Stimulated activated CD4-positive, alpha-beta T cell treated with anti-CD3 and anti-CD28 coated beads, Interleukin-12 subunit alpha, Interleukin-12 subunit beta, amount 100 ng/mL, for 4 hours (primary cell): ENCODE results near the gene SEC23B.

Experiments used
- DNase-seq: peaks from one replicate; pipeline ENCODE4 v3.0.0-alpha.2; 2020

SEC23B gene

DNA sequence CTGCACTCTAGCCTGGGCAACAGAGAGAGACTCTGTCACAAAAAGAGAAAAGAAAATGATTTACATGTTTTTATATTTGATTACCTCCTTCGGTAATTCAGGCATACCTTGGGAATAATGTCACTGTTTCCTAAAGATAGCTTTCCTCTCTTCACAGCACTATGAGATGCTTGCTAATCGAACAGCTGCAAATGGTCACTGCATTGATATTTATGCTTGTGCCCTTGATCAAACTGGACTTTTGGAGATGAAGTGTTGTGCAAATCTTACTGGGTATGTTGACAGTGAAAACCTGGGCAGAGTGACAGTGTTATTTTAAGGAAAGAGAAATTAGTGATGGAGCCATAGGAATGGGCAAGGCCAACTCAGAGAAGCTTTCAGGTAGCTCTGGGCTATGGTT, 19.6 kb downstream of the SEC23B start:
- no peak for DNase-seq

DNA sequence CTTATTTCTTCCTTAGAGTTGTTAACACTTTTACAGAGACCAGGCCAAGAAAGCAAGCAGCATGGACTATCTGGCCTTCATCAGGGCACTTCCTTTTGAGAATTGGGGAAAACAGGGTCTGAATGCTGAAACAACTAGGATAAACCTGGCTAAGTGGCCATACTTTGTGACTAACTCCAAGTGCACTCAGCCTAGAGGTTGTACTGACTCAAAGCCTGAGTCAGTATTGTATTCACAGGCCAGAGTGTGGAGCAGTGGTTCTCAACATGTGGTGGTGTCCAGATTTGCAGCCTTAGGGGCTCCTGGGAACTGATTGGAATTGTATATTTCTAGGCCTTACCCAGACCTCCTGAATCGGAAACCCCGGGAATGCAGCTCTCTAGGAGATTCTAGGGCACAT, 20.1 kb downstream of the SEC23B start:
- no peak for DNase-seq

DNA sequence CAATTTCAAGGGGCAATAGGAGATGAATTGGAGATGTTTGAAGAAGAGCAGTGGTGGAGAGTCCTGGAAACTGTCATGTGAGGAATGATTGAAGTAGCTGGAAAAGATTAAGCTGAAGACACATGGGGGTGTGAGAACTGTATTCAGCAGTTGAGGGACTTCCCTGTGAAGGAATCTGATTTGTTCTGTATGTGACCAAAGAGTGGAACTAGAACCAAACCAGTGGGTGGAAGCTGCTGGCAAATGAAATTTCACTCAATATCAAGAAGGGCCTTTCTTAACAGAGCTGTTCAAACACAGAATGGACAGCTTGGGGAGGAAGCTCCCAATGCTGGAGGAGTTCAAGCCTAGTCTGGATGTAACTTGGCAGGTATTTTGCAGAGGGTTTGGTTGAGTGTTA, 21.3 kb downstream of the SEC23B start:
- DNase-seq, result no peak

DNA sequence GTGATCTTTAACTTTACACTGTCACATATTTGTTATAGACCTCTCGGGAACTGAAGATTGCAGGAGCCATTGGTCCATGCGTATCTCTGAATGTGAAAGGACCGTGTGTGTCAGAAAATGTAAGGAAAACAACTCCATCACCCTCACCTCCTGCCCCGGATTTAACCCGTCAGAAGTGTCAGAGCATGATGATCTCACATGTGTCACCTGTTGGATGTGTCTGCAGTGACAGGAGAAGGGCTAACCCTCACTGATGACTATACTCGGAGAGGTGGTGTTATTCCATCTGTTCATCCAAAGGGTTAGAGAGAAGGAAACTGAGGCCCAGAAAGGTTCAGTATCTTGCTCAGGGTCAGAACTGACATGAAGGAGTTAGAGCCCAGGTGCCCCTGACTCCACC, 24.9 kb downstream of the SEC23B start:
- DNase-seq, result no peak

GRCh38 chr20:18533491-18533890, 25.8 kb downstream of the SEC23B start:
- DNase-seq, result no peak

DNA sequence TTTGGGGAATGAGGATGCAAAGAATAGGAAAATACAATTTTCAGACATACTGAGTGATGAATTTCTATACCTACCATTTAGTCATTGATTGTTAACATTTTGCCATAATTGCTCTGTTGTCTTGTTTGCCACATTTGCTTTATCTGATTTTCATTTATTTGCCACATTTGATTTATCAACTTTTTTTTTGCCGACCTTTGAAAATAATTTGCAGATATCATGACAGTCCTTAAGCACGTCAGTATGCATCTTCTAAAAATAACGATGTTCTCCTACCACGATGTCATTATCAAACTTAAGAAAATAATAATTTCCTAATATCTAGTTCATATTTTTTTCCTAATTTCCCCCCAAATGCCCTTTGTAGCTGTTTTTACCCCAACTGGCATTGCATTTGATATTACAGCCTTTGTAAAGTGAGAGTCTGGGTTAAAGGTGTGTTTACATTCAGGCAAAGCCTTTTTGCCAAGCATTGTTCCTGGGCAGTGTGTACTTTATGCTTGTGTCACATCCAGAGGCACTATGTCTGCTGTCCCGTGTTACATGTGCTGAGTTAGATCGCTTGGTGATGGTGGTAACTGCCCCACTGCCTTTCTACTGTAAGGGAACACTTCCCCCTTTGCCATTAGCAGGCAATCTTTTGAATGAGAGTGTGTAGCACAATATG, 26.4 kb downstream of the SEC23B start:
- no peak for DNase-seq

DNA sequence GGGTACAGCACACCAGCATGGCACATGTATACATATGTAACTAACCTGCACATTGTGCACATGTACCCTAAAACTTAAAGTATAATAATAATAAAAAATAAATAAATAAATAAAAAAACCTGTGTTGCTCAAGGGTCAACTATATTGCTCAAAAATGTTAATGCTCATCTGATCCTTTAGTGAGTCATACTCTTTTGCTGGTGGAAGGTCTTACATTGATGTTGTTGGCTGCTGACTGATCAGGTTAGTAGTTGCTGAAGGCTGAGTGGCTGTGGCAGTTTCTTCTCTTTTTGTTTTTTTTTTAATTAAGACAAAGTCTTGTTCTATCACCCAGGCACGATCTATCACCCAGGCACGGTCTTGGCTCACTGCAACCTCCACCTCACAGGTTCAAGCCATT, 29.9 kb downstream of the SEC23B start:
- DNase-seq, result no peak

- no peak for DNase-seq
Measured at GRCh38 chr20:18541741-18542140, 34.0 kb downstream of the SEC23B start.

- no peak for DNase-seq
Measured at GRCh38 chr20:18543216-18543615, 35.5 kb downstream of the SEC23B start.

DNA sequence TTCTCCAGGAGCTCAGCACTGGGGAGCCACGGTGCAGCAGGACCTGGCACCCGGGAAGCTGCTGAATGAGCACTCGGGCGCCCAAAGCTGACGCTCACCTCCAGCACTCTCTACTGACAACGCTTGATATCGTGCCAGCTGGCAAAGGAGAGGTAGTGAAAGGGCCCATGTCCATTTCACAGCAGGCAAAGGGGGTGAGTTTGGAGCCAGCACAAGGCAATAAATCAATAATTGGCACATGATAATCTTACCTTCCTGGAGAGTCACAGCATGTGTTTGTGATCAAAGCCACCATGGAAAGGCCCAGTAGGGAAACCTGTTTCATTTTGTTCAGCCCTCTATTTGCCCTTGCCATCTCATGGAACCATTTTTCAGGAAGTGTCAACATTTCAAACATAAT, 36.2 kb downstream of the SEC23B start:
- DNase-seq, result no peak

DNA sequence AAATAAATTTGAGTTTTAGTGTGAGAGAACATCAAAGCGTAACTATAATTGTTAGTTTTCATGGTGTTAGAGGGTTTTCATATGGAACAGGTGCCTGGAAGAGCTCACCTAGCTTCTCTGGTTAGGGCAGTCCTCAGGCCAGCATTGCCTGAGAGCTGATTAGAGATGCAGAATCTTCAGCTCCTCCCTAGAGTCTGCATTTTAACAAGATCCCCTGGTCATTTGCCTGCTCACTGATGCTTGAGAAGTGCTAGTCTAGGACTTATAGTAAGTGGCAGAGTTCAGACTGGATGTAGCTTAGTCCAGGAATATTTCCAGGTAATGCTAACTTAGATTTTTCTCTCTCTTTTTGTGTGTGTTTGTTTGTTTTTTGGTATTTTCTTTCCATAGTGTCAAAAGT, 37.8 kb downstream of the SEC23B start:
- no peak for DNase-seq

DNA sequence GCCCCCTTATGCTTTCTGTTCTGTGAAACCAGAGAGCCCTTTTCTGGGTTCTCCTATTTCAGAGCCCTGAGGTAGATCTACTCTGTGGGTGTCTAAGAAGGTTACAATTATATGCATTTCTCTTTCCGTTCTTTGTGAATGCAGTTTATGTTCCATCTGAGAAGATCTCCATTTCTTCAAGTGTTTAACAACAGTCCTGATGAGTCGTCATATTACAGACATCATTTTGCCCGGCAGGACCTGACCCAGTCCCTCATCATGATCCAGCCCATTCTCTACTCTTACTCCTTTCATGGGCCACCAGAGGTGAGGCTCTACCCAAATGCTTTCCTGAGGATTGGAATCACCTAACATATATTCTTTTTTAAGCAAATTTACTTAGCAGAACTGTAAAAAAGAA, 40.7 kb downstream of the SEC23B start:
- DNase-seq, result no peak

DNA sequence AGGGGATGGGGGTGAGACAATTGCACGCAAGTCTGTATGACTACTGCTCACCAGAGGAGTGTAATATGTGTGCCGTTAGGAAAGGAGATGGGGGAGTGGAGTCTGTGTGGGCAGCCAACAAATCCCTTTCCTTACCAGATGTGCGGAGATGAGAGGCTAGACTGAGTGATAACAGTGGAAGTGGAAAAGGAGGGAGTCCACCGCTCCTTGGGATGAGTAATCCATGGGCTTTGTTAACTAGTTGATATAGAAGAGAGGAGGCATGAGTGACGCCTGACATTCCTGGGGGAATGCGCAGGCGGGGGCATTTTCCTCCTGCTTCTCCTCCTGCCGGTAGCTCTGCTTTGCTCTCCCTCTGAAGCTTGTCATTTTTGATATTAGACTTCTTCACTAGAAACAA, 46.0 kb downstream of the SEC23B start:
- DNase-seq, result no peak

DNA sequence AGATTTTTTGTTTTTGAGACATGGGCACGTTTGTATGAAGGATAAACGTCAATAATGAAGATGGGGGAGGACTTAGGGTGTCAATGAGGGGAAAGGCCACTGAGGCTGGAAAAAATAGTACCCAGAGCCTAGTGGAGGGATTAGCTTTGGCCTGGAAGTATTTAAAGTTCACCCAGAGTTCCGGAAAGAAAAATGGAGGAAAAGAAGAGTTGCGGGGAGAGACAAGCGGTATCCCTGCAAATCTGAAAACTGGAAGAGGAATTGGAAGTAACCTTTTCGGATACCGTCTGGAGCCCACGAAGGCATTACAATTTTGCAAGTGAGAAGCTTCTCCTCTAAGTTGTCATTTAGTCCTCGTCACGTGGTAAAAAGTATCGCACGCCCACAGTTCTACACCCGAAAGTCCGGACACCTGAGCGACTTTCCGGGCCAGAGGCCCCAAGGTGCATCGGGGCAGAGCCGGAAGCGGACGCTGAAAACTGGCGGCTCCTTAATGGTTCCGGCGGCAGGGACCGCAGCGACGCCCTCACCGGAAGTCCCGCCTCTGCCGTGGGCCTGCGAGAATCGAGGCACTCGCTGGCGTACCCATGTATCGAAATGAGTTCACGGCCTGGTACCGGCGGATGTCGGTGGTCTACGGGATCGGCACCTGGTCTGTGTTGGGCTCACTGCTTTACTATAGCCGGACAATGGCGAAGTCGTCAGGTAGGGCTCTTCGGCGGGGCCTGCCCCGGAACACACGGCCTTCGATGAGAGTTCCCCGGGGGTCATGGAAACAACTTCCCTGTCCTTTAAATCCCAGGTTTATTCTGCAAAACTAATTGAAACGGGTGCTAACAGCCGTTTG, 59.4 kb downstream of the SEC23B start, which contains the start of gene SMIM26:
TSS of gene SMIM26 (plus strand) at position 541 of the 847 bp plus-strand sequence. CDS start at position 588, 47 bp downstream.
- peak; percentile 94 for DNase-seq

- no peak for DNase-seq
Measured at GRCh38 chr20:18567739-18568091, 60.0 kb downstream of the SEC23B start.

GRCh38 chr20:18571009-18571408, 63.3 kb downstream of the SEC23B start:
- no peak for DNase-seq

DNA sequence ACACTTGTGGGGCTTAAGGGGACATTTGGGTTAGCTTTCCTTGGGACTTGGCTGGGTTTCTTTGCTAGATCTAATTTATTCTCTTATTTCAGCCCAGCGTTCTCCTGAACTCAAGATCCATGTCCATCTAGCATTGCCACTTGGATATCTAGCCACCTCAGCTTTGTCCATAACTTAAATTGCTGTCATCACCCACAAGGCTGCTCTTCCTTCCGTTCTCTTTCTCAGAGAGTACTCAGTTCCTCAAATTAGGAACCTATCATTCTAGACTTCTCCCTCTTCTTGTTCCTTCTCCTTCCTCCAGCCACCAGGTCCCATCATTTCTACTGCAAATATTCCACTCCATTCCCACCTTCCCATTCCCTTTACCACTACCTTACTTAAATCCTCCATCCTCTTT, 63.8 kb downstream of the SEC23B start:
- DNase-seq, result no peak

DNA sequence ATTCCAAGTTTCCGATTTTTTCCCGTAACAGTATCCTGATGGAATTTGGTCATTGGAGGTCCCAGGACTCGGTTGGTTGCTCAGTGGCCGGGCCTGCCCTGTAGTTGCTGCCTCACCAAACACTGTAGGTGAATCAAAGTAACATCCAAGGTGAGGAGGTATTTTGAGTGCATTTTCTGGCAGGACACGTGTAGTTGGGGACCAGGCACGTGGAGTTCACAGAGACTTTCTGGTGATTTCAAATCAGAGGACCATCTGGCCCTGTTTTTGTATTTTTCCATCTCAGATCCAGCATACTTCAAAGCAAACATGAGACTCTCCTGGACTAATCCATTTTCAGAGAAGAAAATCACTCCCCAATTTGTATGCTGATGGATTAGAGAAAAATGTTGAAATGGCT, 70.2 kb downstream of the SEC23B start:
- no peak for DNase-seq

GRCh38 chr20:18578581-18578980, 70.8 kb downstream of the SEC23B start:
- no peak for DNase-seq

GRCh38 chr20:18580012-18580411, 72.3 kb downstream of the SEC23B start:
- DNase-seq, result no peak

GRCh38 chr20:18585134-18585533, 77.4 kb downstream of the SEC23B start:
- DNase-seq, result no peak

- DNase-seq, result peak; percentile 86
Measured at GRCh38 chr20:18587665-18588573, 80.2 kb downstream of the SEC23B start, which contains the start of gene DTD1. DTD1 (plus strand) TSS chr20:18588054; CDS start chr20:18588073, 19 bp downstream.

DNA sequence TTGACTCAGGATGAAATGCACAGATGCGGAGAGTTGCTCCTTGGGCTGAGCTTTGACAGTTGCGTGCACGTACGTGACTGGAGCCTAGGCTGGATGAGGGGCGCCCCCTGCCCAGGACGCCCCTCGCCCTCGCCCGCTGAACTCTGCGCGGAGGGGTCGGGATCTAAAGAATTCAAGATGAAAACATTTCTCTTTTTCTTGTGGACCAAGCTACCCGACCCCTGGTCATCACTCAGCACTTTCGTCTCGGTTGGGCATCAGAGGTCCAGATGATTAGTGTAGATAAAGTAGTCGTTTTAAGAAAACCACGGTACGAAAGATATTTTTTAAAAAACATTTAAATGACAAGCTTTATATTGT, 80.8 kb downstream of the SEC23B start:
- no peak for DNase-seq
